PC-3 (cell line): ENCODE results near the gene CHST14. TPM values are rescaled to one million over a fixed set of nuclear protein-coding genes. Genes with fewer than 3 reads are reported as not detected.

Experiments used
- ATAC-seq: fragments of 200-7000 bp; cut with Tn5 transposase; 2 replicates; pipeline ENCODE4 v1.9.1; 2020; ENCODE audit warnings: mild to moderate bottlenecking, moderate library complexity
- Bru-seq: library from RNA; stranded (reverse); fragments of 400-500 nt; gene quantifications from one replicate; lab custom pipeline; 2021; lab: Mats Ljungman, UMichigan
- BruChase-seq, 2 experiments: library from RNA; stranded (reverse); fragments of 400-500 nt; gene quantifications; one replicate each; lab custom pipeline; 2021; lab: Mats Ljungman, UMichigan
- BruUV-seq: library from RNA; stranded (reverse); fragments of 400-500 nt; replicated peaks from 2 replicates; lab custom pipeline; 2021; lab: Mats Ljungman, UMichigan
- CTCF ChIA-PET: fragments of 300-600 bp; sonication (Branson Sonifier 250); formaldehyde crosslinking; loops from one replicate; lab custom pipeline; 2022; ENCODE audit warnings: antibody characterized with exemption; lab: Charles Lee
- POLR2A ChIA-PET: fragments of 300-600 bp; sonication (Branson Sonifier 250); formaldehyde crosslinking; loops from one replicate; lab custom pipeline; 2022; ENCODE audit warnings: antibody characterized with exemption; ENCODE audit not compliant: unreplicated experiment; lab: Charles Lee
- DNase-seq: peaks from one replicate; pipeline ENCODE4 v3.0.0-alpha.2; 2015
- H2AFZ ChIP-seq: fragments of 300-600 bp; sonication (generic); 2 replicates; pipeline ENCODE4 v1.6.0; 2016; ENCODE audit warnings: antibody characterized with exemption, low read length
- H3F3A ChIP-seq: fragments of 300-600 bp; sonication (generic); one replicate; pipeline ENCODE4 v1.6.0; 2017; ENCODE audit warnings: antibody characterized with exemption, low read length, control low read depth, mild to moderate bottlenecking; ENCODE audit not compliant: unreplicated experiment
- H3K27ac ChIP-seq: fragments of 300-600 bp; sonication (generic); 2 replicates; pipeline ENCODE4 v1.5.1; 2016; ENCODE audit warnings: mild to moderate bottlenecking, low read length
- H3K27me3 ChIP-seq: fragments of 300-600 bp; sonication (generic); 2 replicates; pipeline ENCODE4 v1.6.1; 2016; ENCODE audit warnings: low read length, mixed read lengths
- H3K36me3 ChIP-seq: fragments of 300-600 bp; sonication (generic); 2 replicates; pipeline ENCODE4 v1.6.1; 2016; ENCODE audit warnings: low read depth, mixed run types, low read length, mixed read lengths
- H3K4me1 ChIP-seq: fragments of 300-600 bp; sonication (generic); 2 replicates; pipeline ENCODE4 v1.5.1; 2016; ENCODE audit warnings: low read length; ENCODE audit not compliant: insufficient read depth
- H3K4me2 ChIP-seq: fragments of 300-600 bp; sonication (generic); 2 replicates; pipeline ENCODE4 v1.6.0; 2016; ENCODE audit warnings: low read length
- H3K4me3 ChIP-seq: fragments of 300-600 bp; sonication (generic); 2 replicates; pipeline ENCODE4 v1.5.1; 2016; ENCODE audit warnings: mild to moderate bottlenecking, low read length, mixed read lengths
- H3K79me2 ChIP-seq: fragments of 300-600 bp; sonication (generic); 2 replicates; pipeline ENCODE4 v1.6.1; 2017; ENCODE audit warnings: low read length, mixed read lengths
- H3K9ac ChIP-seq: fragments of 300-600 bp; sonication (generic); 2 replicates; pipeline ENCODE4 v1.6.0; 2016; ENCODE audit warnings: mild to moderate bottlenecking, low read length
- H3K9me2 ChIP-seq: fragments of 300-600 bp; sonication (generic); replicated peaks from 2 replicates; pipeline ENCODE4 v1.6.1; 2016; ENCODE audit warnings: mixed run types, low read length, mixed read lengths
- H3K9me3 ChIP-seq: fragments of 300-600 bp; sonication (generic); 2 replicates; pipeline ENCODE4 v1.6.1; 2016; ENCODE audit warnings: low read length, mixed read lengths
- H4K20me1 ChIP-seq: fragments of 300-600 bp; sonication (generic); 2 replicates; pipeline ENCODE4 v1.6.1; 2016; ENCODE audit warnings: low read length, mixed read lengths
- CTCF ChIP-seq: fragments of 300-600 bp; sonication (generic); conservative IDR thresholded peaks from 2 replicates; pipeline ENCODE4 v1.5.1; 2017; ENCODE audit warnings: antibody characterized with exemption, low read depth, mild to moderate bottlenecking, low read length
- EZH2 ChIP-seq: fragments of 300-600 bp; sonication (generic); IDR thresholded peaks from one replicate; pipeline ENCODE4 v1.6.1; 2017; ENCODE audit warnings: antibody characterized with exemption, mild to moderate bottlenecking, low read length; ENCODE audit not compliant: unreplicated experiment
- EZH2phosphoT487 ChIP-seq: fragments of 300-600 bp; sonication (generic); IDR thresholded peaks from 2 replicates; pipeline ENCODE4 v1.6.1; 2018; ENCODE audit warnings: mild to moderate bottlenecking, antibody characterized with exemption, low read length, borderline replicate concordance
- intact Hi-C: fragments of 100-400 bp; cut with micrococcal nuclease; formaldehyde crosslinking; loops from 2 replicates; pipeline ENCODE4 v1.9.0; 2023
- long read RNA-seq: library from polyadenylated mRNA; unstranded; transcript quantifications from one replicate; pipeline ENCODE4 v2.0.0, GENCODE V29; 2021; ENCODE audit not compliant: unreplicated experiment
- total RNA-seq: library from RNA; depleted of rRNA; stranded (reverse); fragments of >200 nt; gene quantifications from 2 replicates; pipeline ENCODE4 v1.2.3, GENCODE V29; 2014; rRNA removed

CHST14 gene
- total RNA-seq (12.2 and 13.0 TPM in 2 replicates), Bru-seq, nascent RNA (percentile 61 among the genes with signal in this experiment), BruChase-seq, experiment 1, labeled RNA remaining after a 6-hour chase (percentile 91 among the genes with signal in this experiment), BruChase-seq, experiment 2, labeled RNA remaining after a 2-hour chase (percentile 79 among the genes with signal in this experiment)
- long read RNA-seq, transcript CHST14-201 (1 exons, 3,574 nt) = major isoform, 36 of 36 reads
- long read RNA-seq, partial matches to known transcripts = 0 of 36 reads
- long read RNA-seq, other reads (novel, unspliced or antisense) = 0 of 36 reads

GRCh38 chr15:40470423-40471104 is at the start of gene CHST14:
TSS of gene CHST14 (plus strand) at chr15:40470984. CDS start at chr15:40471214, 230 bp downstream.
- Histone ChIP-seq H3K4me2 (peak within 1 kb of the TSS; percentile 100), H3K9ac (peak within 1 kb of the TSS; percentile 74), H4K20me1 (no peaks in the 10 kb centered on the region), H3K27me3 (no peaks in the 10 kb centered on the region), H2AFZ (peak within 1 kb of the TSS; percentile 94), H3K9me3 (no peaks in the 10 kb centered on the region), H3K9me2 (no peaks in the 10 kb centered on the region), H3K4me3 (peak within 1 kb of the TSS; percentile 96), H3K79me2 (peaks cover 16% of the 10 kb centered on the region), H3K27ac (peak within 1 kb of the TSS; percentile 38), H3K4me1 (peaks cover 20% of the 10 kb centered on the region), H3K36me3 (peaks cover 1% of the 10 kb centered on the region; the same call in 1 of the 2 replicates), H3F3A (peaks cover 4% of the 10 kb centered on the region)
- DNase-seq = peak; percentile 62
- TF ChIP-seq EZH2phosphoT487 = no peak
- no peak for TF ChIP-seq EZH2
- TF ChIP-seq CTCF = no peak
- ChIA-PET POLR2A (no interaction called here), CTCF (interaction anchor here (0.7 kb wide), 1 partner anchor 205 kb away, joined by 4 read pairs; no protein-coding TSS in a partner anchor)
- BruUV-seq = TSS peak; percentile 46
- intact Hi-C loops = loop anchor here (2.0 kb wide), 2 partner anchors 30 to 36 kb away; partner anchors contain the start of gene BAHD1
- peak; percentile 77 for ATAC-seq

- H3K27ac ChIP-seq = peak overlapping the region; percentile 31
These were observed 49.3 kb upstream of the CHST14 start for GRCh38 chr15:40421246-40422157.

More at GRCh38 chr15:40421246-40422157, 49.3 kb upstream of the CHST14 start:
- Histone ChIP-seq H3K79me2 (no peaks in the 10 kb centered on the region), H3K9me3 (no peaks in the 10 kb centered on the region), H4K20me1 (no peaks in the 10 kb centered on the region), H3K4me3 (peak overlapping the region; percentile 36; the same call in 1 of the 2 replicates), H2AFZ (peak overlapping the region; percentile 15; the same call in 1 of the 2 replicates), H3K9me2 (no peaks in the 10 kb centered on the region), H3F3A (peaks cover 9% of the 10 kb centered on the region), H3K4me1 (peaks cover 23% of the 10 kb centered on the region), H3K27me3 (no peaks in the 10 kb centered on the region), H3K4me2 (peak overlapping the region; percentile 65), H3K36me3 (0 out of 2 replicates have a peak, but pooled peaks cover 2% of the 10 kb centered on the region), H3K9ac (no peak overlapping the region)
- ATAC-seq (peak; percentile 84), DNase-seq (peak; percentile 82)
- TF ChIP-seq CTCF (peak; percentile 94), EZH2 (no peak), EZH2phosphoT487 (no peak)
- BruUV-seq = no TSS peak
- ChIA-PET CTCF (interaction anchor here (0.6 to 2.1 kb wide), 6 partner anchors 54 to 142 kb away, joined by 3 to 10 read pairs (median 4); no protein-coding TSS in a partner anchor), POLR2A (no interaction called here)
- intact Hi-C loops = loop anchor here (1.0 kb wide), 4 partner anchors 53 to 142 kb away; no protein-coding TSS in a partner anchor
